Adipocyte (in vitro differentiated cells): Measurements from ENCODE around the gene GABRA4.

Experiments
- DNase-seq: peaks from one replicate; pipeline ENCODE4 v3.0.0-alpha.2; 2015; ENCODE audit warnings: low read depth
- H3K27me3 ChIP-seq: replicated peaks from 2 replicates; pipeline ENCODE4 v1.7.0; 2013; ENCODE audit warnings: mild to moderate bottlenecking, low read length, moderate library complexity; ENCODE audit not compliant: control insufficient read depth, insufficient read depth
- H3K36me3 ChIP-seq: 2 replicates; pipeline ENCODE4 v1.7.0; 2013; ENCODE audit warnings: low read length, mild to moderate bottlenecking, moderate library complexity; ENCODE audit not compliant: control insufficient read depth, insufficient read depth, severe bottlenecking
- H3K4me1 ChIP-seq: 2 replicates; pipeline ENCODE4 v1.7.0; 2013; ENCODE audit warnings: mild to moderate bottlenecking, low read length, moderate library complexity; ENCODE audit not compliant: control insufficient read depth, insufficient read depth
- H3K4me3 ChIP-seq: 2 replicates; pipeline ENCODE4 v1.7.0; 2013; ENCODE audit warnings: mild to moderate bottlenecking, low read length, moderate library complexity
- H3K9ac ChIP-seq: 2 replicates; pipeline ENCODE4 v1.7.0; 2013; ENCODE audit warnings: mild to moderate bottlenecking, low read length, moderate library complexity
- H3K9me3 ChIP-seq: 2 replicates; pipeline ENCODE4 v1.7.0; 2013; ENCODE audit warnings: mild to moderate bottlenecking, low read length, moderate library complexity; ENCODE audit not compliant: control insufficient read depth

Gene GABRA4

DNA sequence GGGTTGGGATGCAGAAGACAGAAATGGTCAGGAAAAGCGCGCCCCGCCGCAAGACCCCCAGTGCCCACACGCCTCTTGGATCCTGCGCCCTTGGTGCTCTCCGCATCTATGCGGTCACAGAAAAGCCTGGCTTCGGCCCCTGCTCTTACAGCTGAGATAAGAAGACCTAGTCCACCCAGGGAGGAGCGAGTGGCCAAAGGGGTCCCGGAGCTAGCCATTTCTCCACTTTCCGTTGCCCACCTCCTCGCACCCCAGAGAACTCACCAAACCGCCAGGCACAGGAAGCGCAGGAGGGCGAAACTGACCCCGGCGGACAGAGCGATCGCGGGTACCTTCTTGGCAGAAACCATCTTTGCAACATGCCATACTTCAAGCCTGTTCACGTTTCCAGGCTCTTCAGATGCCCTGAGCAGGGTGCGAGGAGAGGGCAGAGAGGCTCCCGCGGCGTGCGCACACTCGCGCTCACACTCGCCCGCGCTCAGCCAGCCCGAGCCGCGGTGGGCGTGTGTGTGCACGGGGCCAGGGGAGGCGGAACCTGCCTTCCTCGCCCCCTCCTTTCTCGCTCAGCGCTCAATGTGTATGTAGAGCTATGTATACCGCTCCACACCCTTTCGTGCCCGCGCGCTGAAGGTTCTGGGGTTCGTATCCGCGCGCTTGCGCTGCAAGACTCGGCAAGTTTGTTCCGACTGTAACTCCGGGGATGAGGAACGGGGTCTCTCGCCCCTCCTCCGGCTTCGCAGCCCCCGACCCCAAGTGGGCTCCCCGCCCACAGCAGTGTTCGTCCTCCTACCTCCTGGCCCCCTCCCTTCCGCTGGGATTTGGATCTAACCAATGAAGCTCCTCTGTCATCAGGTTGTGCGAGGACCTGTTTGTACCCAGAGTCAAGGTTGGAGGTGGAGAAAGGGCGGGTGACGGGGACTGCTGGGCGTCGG, at the start of gene GABRA4:
GABRA4 (minus strand) TSS at position 507 of the 932 bp plus-strand sequence; CDS start at position 350, 157 bp downstream.
- H3K4me3 ChIP-seq, result peak within 1 kb of the TSS; percentile 52
- peaks cover 64% of the 10 kb centered on the region for H3K27me3 ChIP-seq
- H3K9me3 ChIP-seq, result no peaks in the 10 kb centered on the region
- no peaks in the 10 kb centered on the region for H3K36me3 ChIP-seq
- peaks cover 13% of the 10 kb centered on the region for H3K4me1 ChIP-seq
- no peak within 1 kb of the TSS for H3K9ac ChIP-seq
- no peak for DNase-seq

DNA sequence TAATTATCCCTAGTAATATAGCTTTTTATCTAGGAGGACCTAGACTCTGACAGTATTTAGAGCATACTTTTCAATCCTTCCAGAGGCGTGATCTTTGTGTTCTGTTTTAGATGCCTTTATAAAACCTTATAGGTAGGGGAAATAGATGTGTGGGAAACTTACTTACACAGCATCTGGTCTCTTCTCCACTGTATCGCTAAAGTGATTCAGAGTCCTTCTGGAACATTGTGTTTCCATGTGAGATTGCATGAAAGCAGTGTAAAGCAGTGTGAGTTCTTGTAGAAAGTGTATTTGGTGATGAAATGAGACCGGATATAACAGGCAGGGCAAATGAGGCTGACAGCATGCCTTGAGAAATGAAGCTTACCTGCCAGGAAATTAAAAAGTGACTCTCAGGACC, 47.4 kb upstream of the GABRA4 start:
- no peak overlapping the region for H3K4me3 ChIP-seq
- peaks cover 3% of the 10 kb centered on the region for H3K9me3 ChIP-seq
- H3K27me3 ChIP-seq, result peaks cover 25% of the 10 kb centered on the region
- no peak for DNase-seq
- no peak overlapping the region for H3K9ac ChIP-seq
- H3K4me1 ChIP-seq, result no peaks in the 10 kb centered on the region
- no peaks in the 10 kb centered on the region for H3K36me3 ChIP-seq

DNA sequence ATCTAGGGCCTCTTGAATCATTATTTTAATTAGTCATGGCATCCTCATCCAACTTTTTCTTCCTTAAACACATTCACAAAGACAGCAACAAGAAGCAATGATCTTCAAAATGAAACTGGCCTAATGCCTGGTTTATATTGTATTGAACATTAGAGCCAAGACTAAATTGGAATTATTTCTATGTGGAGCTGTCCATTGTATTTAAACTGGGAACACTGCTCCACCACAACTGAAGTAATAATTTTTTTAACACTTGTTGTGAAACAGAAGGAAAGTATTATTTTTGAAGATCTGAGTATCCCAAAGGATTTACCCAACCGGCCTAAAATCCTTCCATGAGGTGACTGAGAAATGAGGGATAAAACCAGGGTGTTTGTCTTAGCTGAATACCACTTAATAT, 44.9 kb upstream of the GABRA4 start:
- DNase-seq, result no peak
- peaks cover 29% of the 10 kb centered on the region for H3K27me3 ChIP-seq
- no peaks in the 10 kb centered on the region for H3K36me3 ChIP-seq
- H3K4me3 ChIP-seq, result no peak overlapping the region
- H3K4me1 ChIP-seq, result no peaks in the 10 kb centered on the region
- no peak overlapping the region for H3K9ac ChIP-seq
- peaks cover 3% of the 10 kb centered on the region for H3K9me3 ChIP-seq

DNA sequence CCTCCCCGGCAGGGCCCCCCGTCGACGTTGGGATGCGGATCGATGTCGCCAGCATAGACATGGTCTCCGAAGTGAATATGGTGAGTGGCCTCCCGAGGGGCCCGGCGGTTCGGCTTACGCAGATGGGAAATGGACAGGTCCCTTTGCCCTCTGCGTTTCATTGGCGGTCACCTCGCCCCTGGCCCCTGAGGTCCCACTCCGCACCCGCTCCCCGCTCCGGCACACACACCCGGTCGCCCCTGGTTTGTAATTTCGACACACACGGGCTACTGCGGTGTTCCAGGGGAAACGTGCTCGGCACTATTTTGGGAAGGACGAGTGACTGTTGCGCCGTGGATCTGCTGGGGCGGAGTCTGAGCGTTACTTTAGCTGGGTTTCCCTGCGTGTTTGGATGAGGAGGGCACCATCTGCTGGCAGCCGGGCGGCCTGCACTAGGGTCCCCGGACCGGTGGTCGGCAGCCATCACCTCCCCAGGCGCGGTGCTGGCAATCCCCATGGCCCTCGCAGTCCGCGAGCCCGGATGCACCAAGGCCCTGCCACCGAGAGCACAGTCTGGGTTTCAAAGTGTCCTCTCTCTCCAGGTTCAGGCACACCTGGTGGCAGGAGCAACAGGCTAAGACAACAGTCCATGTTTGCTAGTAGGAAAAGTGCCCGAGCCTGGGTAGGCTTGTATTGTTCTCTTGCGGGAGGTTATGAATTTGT, 39.2 kb upstream of the GABRA4 start:
- Histone ChIP-seq H3K4me3 (peak overlapping the region; percentile 78), H3K27me3 (peaks cover 54% of the 10 kb centered on the region), H3K9me3 (no peaks in the 10 kb centered on the region), H3K36me3 (no peaks in the 10 kb centered on the region), H3K9ac (no peak overlapping the region), H3K4me1 (peaks cover 13% of the 10 kb centered on the region)
- DNase-seq, result peak; percentile 82

DNA sequence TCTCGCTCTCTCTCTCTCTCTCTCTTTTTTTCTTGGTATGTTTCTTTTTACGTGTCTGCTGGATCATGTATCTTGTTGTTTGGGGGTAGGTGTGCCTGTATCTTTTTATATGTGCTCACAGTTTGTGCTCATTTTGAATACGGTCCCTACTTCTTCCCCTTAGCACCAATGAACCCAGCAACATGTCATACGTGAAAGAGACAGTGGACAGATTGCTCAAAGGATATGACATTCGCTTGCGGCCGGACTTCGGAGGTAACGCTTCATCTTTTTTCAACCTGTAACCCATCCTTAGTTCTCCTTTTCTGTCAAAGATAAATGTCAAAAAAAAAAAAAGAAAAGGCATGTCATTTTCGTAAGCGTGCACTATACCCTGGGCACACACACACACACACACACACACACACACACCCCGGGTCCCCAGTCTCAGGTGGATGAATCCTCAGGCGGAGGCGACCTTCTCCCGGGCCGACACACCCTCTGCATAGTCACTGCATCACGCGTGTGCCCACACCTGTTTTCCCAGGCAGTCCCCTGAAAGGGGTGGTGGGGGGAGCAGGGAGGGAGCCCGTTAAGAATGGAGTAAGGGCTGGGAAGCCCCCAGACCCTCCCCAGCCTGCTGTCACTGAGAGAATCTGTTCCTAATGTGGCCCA, 38.5 kb upstream of the GABRA4 start:
- peaks cover 54% of the 10 kb centered on the region for H3K27me3 ChIP-seq
- H3K4me3 ChIP-seq, result peak overlapping the region; percentile 78
- H3K4me1 ChIP-seq, result peaks cover 13% of the 10 kb centered on the region
- H3K9me3 ChIP-seq, result no peaks in the 10 kb centered on the region
- DNase-seq, result peak; percentile 17
- H3K9ac ChIP-seq, result no peak overlapping the region
- H3K36me3 ChIP-seq, result no peaks in the 10 kb centered on the region

DNA sequence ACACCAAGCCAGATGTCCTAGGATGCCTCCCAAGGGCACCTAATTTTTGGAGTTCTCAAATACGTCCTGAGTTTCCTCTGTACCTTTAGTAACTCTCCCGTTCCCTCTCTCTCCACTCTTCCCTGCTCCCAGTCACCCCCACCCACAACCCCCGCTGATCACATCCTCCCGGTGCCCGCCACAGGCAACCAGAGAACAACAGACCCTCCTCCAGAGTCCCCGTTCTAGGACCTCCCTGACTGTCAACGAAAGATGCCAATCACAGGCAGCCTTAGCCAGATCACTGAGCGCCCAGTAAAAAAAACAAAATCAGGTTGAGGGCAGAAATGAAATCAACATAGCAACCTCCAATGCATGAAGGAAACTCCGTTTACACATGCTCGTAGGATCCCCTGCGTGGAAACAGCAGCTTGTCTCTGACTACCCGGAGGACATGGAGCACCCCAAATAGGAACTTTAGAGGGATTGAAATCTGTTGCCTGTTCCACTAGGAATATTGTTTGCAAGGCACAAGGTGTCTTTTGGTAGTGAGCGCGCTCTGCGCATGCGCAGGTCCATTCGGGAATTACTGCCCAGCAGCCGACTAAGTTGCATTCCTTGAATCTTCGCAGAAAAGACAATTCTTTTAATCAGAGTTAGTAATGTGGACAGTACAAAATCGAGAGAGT, 37.8 kb upstream of the GABRA4 start, which contains the start of gene GABRB1:
GABRB1 (plus strand) TSS at position 557 of the 668 bp plus-strand sequence.
- Histone ChIP-seq H3K27me3 (peaks cover 54% of the 10 kb centered on the region), H3K36me3 (no peaks in the 10 kb centered on the region), H3K9me3 (no peaks in the 10 kb centered on the region), H3K4me3 (peak within 1 kb of the TSS; percentile 78), H3K9ac (no peak within 1 kb of the TSS), H3K4me1 (peaks cover 13% of the 10 kb centered on the region)
- peak; percentile 69 for DNase-seq

DNA sequence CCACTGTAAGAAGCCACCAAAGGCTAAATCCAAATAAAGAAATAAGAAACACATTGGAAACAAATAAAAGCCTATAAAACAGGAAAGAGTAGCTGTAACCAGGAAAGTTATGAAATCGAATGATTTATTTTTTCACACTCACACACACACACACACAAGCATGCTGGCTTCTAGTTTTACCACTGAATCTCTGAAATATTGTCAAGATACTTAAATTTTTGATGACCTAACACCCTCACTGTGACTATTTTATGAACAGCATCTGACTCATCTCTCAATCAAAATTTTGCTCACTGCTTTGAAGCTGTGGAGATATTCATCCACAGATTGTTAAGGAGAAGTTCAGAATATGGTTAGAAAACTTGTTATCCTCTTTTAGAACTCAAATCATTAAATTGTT, 24.1 kb upstream of the GABRA4 start:
- H3K4me3 ChIP-seq, result no peak overlapping the region
- no peak overlapping the region for H3K9ac ChIP-seq
- H3K9me3 ChIP-seq, result no peaks in the 10 kb centered on the region
- no peaks in the 10 kb centered on the region for H3K27me3 ChIP-seq
- no peaks in the 10 kb centered on the region for H3K4me1 ChIP-seq
- no peaks in the 10 kb centered on the region for H3K36me3 ChIP-seq
- DNase-seq, result no peak

DNA sequence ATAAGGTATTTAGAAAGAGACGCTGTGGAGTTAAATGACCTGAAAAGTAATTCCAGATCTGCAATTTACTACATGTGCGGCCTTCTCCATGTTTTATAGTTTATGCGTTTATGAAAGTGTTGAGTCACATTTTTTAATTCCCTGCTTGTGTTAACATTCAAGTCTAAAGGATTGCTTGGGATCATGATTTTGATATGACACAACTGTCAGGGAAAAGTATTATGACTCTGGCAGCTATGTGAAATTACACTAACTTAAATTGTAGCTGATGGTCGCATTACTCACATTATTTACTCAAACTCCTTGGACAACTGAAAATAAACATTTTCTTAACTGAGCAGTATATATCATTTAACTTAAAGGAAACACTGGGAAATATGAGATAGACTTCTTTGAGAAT, 23.7 kb upstream of the GABRA4 start:
- Histone ChIP-seq H3K9me3 (no peaks in the 10 kb centered on the region), H3K4me3 (no peak overlapping the region), H3K36me3 (no peaks in the 10 kb centered on the region), H3K4me1 (no peaks in the 10 kb centered on the region), H3K27me3 (no peaks in the 10 kb centered on the region), H3K9ac (no peak overlapping the region)
- DNase-seq, result peak; percentile 12

DNA sequence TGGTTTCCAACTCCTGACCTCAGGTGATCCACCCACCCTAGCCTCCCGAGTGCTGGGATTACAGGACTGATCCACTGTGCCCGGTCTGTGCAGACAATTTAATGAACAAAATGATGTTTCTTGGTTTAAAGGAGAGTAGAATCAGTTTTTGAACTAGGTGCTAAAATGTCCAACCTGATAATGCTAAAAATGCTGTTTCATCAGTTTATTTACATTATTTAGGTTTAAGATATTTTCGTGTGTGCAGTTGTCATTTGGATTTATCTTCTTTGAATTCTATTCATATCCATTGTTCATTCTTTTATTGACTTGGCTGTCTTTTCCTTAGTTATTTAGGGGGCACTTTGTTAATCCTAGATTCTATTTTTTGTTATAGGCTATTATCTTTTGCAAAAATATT, 20.0 kb upstream of the GABRA4 start:
- no peaks in the 10 kb centered on the region for H3K9me3 ChIP-seq
- DNase-seq, result no peak
- no peaks in the 10 kb centered on the region for H3K27me3 ChIP-seq
- H3K4me1 ChIP-seq, result peaks cover 4% of the 10 kb centered on the region
- H3K9ac ChIP-seq, result no peak overlapping the region
- H3K36me3 ChIP-seq, result no peaks in the 10 kb centered on the region
- H3K4me3 ChIP-seq, result no peak overlapping the region

DNA sequence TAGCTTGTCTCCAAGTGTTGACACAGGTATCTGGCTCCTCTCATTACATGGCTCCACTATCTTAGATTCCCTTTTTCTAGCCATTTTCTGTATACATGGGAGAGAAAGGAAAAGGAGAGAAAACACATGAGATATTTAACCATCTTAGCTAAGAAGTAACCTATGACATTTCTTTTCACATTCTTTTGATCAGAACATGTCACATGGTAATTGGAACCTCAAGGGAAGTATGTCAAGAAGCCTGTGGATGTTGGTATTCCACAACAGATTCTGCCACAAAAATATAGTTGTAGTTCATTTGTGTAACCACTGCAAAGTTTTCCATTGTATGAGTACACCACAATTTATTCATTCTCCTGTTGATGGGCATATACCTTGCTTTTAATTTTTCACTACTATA, 19.3 kb upstream of the GABRA4 start:
- no peaks in the 10 kb centered on the region for H3K9me3 ChIP-seq
- DNase-seq, result no peak

More for the DNA sequence above, 19.3 kb upstream of the GABRA4 start:
- no peak overlapping the region for H3K9ac ChIP-seq
- no peaks in the 10 kb centered on the region for H3K36me3 ChIP-seq
- no peak overlapping the region for H3K4me3 ChIP-seq
- H3K27me3 ChIP-seq, result no peaks in the 10 kb centered on the region
- peaks cover 4% of the 10 kb centered on the region for H3K4me1 ChIP-seq
